DND-41 (cell line): ENCODE measurements around the gene TSC22D2.
A peak's percentile ranks its signal among the peaks of the same experiment; 100 is the strongest.

Experiments used
- ATAC-seq: fragments of 200-7000 bp; cut with Tn5 transposase; 3 replicates; pipeline ENCODE4 v1.9.1; 2021; ENCODE audit warnings: low read depth; ENCODE audit not compliant: insufficient read depth
- DNase-seq: peaks from one replicate; pipeline ENCODE4 v3.0.0-alpha.2; 2020
- H2AFZ ChIP-seq: 2 replicates; pipeline ENCODE4 v1.6.0; 2012; ENCODE audit warnings: low read depth, low read length
- H3K27ac ChIP-seq: 2 replicates; pipeline ENCODE4 v1.5.1; 2012; ENCODE audit warnings: low read length, inconsistent platforms
- H3K27me3 ChIP-seq: fragments of 200-600 bp; sonication (generic); 2 replicates; pipeline ENCODE4 v1.6.0; 2012; ENCODE audit warnings: low read length, mild to moderate bottlenecking, inconsistent platforms; ENCODE audit not compliant: insufficient read depth, poor library complexity
- H3K36me3 ChIP-seq: 2 replicates; pipeline ENCODE4 v1.5.1; 2012; ENCODE audit warnings: low read length, inconsistent platforms; ENCODE audit not compliant: insufficient read depth
- H3K4me1 ChIP-seq: 2 replicates; pipeline ENCODE4 v1.5.1; 2012; ENCODE audit warnings: mild to moderate bottlenecking, low read length; ENCODE audit not compliant: insufficient read depth
- H3K4me2 ChIP-seq: 2 replicates; pipeline ENCODE4 v1.6.0; 2012; ENCODE audit warnings: mild to moderate bottlenecking, moderate library complexity, low read length, inconsistent platforms; ENCODE audit not compliant: insufficient read depth
- H3K4me3 ChIP-seq, 2 experiments: fragments of 200-600 bp in 1 of 2; shearing (Covaris generic) in 1 of 2; 2 replicates each; pipeline ENCODE4 v1.5.1; 2012 to 2016; ENCODE audit warnings: inconsistent platforms in 2 of 2, low read length in 2 of 2, mild to moderate bottlenecking in 2 of 2, low read depth in 1 of 2, moderate library complexity in 1 of 2
- H3K79me2 ChIP-seq: 2 replicates; pipeline ENCODE4 v1.6.0; 2012; ENCODE audit warnings: low read length, inconsistent platforms; ENCODE audit not compliant: insufficient read depth
- H3K9ac ChIP-seq: 2 replicates; pipeline ENCODE4 v1.6.0; 2012; ENCODE audit warnings: low read depth, mild to moderate bottlenecking, inconsistent platforms, low read length, moderate library complexity
- H3K9me3 ChIP-seq: 2 replicates; pipeline ENCODE4 v1.5.1; 2012; ENCODE audit warnings: low read length, moderate library complexity, mild to moderate bottlenecking, inconsistent platforms; ENCODE audit not compliant: insufficient read depth, severe bottlenecking
- H4K20me1 ChIP-seq: 2 replicates; pipeline ENCODE4 v1.6.0; 2012; ENCODE audit warnings: low read length; ENCODE audit not compliant: insufficient read depth
- CTCF ChIP-seq: IDR thresholded peaks from 2 replicates; pipeline ENCODE4 v1.5.1; 2012; ENCODE audit warnings: borderline replicate concordance, low read length, moderate library complexity, mild to moderate bottlenecking; ENCODE audit not compliant: poor library complexity, severe bottlenecking; ENCODE audit errors: extremely low read depth
- EZH2 ChIP-seq: IDR thresholded peaks from 3 replicates; pipeline ENCODE4 v1.6.1; 2012; ENCODE audit warnings: borderline replicate concordance, low read depth, mild to moderate bottlenecking, moderate library complexity, low read length, inconsistent platforms; ENCODE audit not compliant: severe bottlenecking

Gene TSC22D2

DNA sequence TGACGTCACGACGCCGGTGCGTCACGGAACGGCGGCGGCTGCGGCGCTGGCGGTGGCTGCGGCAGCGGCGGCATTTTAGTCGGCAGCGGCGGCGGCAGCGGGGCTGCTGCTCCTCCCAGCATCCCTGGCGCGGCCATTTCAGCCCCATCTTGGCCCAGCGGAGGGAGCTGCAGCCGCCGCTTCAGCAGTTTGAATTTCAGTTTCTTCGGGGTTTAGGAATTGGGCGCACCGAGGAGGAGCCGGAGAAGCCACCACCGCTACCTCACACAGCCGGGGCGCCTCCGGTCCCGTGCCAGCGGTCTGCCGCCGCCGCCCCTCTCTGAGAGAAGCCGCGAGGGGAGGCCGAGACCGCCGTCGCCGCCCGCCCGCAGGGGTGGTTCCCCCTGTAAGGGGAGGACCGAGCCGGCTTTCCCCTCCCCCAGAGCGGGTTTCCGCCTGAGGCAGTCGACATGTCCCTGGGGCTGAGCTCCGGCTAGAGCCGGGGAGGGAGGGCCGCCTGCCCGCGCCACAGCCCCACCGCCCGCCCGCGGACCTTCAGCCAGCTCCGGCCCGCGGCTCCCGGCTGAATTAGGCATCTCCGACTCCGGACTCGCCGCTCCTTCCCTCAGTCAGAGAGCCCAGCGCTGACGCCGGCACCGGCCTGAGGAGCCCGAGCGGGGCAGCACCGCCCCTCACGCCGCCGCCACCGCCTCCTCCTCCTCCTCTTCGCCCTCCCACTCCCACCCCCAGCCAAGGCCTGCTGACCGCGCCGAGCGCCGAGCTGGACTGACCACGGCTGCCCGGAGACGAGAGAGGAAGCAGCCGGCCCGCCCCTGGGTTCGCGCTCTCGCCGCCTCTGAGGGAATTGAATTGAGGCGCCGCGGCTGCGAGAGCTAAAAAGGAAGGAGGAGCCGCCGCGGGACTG, at the start of gene TSC22D2:
TSS of gene TSC22D2 (plus strand) at position 78 of the 904 bp plus-strand sequence. CDS start 1,053 bp downstream, outside the sequence.
- Histone ChIP-seq H3K27me3 (peaks cover 9% of the 10 kb centered on the region), H3K4me1 (peaks cover 40% of the 10 kb centered on the region), H3K4me2 (peak within 1 kb of the TSS; percentile 91), H3K9ac (peak within 1 kb of the TSS; percentile 90), H3K9me3 (no peaks in the 10 kb centered on the region), H2AFZ (peak within 1 kb of the TSS; percentile 88), H3K79me2 (peaks cover 47% of the 10 kb centered on the region), H4K20me1 (peaks cover 45% of the 10 kb centered on the region), H3K4me3 (peak within 1 kb of the TSS; percentile 54 to 91), H3K27ac (peak within 1 kb of the TSS; percentile 93), H3K36me3 (peaks cover 8% of the 10 kb centered on the region; the same call in 1 of the 2 replicates)
- peak; percentile 77 for ATAC-seq
- TF ChIP-seq CTCF = peak; percentile 23
- TF ChIP-seq EZH2 = no peak
- peak; percentile 95 for DNase-seq

DNA sequence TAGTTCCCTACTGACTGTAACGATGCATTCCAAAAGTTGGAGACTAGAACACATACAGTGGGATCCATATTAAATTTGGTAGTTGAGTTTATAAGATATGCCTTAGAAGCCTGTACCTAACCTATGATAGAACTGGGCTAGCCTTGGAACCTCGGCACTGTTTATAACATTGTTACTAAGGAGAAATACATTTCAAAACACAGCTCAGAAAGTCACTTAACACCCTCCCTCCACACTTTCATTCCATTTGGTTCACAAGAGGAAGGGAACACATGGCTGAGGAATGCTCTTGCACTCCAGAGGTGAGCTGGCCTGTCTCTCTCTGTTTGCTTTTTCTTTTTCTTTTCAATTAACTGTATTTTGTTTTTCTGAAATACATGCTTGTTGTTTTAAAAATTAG, 48.7 kb upstream of the TSC22D2 start:
- DNase-seq = no peak
- H3K4me2 ChIP-seq = no peak overlapping the region
- no peak overlapping the region for H3K4me3 ChIP-seq
- TF ChIP-seq CTCF (no peak), EZH2 (no peak)
- H2AFZ ChIP-seq = no peak overlapping the region
- H3K4me1 ChIP-seq = no peaks in the 10 kb centered on the region
- no peak overlapping the region for H3K27ac ChIP-seq
- H4K20me1 ChIP-seq = no peaks in the 10 kb centered on the region
- H3K9ac ChIP-seq = no peak overlapping the region
- no peaks in the 10 kb centered on the region for H3K79me2 ChIP-seq
- no peak for ATAC-seq
- no peaks in the 10 kb centered on the region for H3K36me3 ChIP-seq
- H3K9me3 ChIP-seq = no peaks in the 10 kb centered on the region
- peaks cover 8% of the 10 kb centered on the region for H3K27me3 ChIP-seq

DNA sequence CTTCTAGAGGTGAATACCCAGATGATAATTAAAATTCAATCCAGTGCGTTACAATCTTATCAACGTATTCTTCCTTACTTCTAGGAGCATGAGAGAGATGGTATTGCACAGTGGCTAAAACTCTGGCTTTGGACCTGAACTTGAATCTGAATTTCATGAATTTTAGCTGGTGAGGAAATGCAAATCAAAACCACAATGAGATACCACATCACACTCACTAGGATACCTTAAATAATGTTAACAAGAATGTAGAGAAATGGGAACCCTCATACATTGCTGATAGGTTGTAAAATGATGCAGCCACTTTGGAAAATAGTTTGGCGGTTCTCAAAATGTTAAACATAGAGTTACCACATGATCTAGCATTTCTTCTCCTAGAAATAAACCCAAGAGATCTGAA, 47.1 kb upstream of the TSC22D2 start:
- ATAC-seq = no peak
- TF ChIP-seq EZH2 (no peak), CTCF (no peak)

More for the DNA sequence above, 47.1 kb upstream of the TSC22D2 start:
- Histone ChIP-seq H3K4me3 (no peak overlapping the region), H2AFZ (no peak overlapping the region), H3K36me3 (no peaks in the 10 kb centered on the region), H3K9ac (no peak overlapping the region), H3K27ac (no peak overlapping the region), H3K79me2 (no peaks in the 10 kb centered on the region), H3K4me1 (no peaks in the 10 kb centered on the region), H3K9me3 (no peaks in the 10 kb centered on the region), H4K20me1 (no peaks in the 10 kb centered on the region), H3K4me2 (no peak overlapping the region), H3K27me3 (peaks cover 8% of the 10 kb centered on the region)
- DNase-seq = no peak
